Measurements from ENCODE around the gene CADPS2. TPM values are rescaled to one million over a fixed set of nuclear protein-coding genes. Genes with fewer than 3 reads are reported as not detected.

Gene CADPS2
- total and polyA plus RNA-seq, 2 of the 8 experiments (the other 6 are each of a cell fraction or from before 2014, with no cell fraction given): 8.9 to 22.3 TPM

DNA sequence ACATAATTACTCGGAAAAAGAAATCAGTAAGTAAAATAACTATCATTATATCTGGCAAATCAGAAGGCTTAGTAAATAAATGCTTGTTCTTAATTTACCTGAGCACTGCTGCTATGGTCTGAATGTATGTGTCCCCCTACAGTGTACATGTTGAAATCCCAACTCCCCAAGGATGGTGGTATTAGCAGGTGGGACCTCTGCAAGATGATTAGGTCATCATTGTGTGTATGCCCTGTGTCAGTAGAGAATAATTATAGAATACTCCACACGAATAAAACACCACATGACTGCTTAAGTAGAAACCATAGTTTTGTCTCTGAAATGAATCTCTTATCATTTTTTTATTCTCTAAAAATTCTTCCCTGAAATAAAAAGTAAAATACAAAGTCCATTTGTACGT, 289.0 kb downstream of the CADPS2 start (continued):
- TF ChIP-seq, protein P1, sequence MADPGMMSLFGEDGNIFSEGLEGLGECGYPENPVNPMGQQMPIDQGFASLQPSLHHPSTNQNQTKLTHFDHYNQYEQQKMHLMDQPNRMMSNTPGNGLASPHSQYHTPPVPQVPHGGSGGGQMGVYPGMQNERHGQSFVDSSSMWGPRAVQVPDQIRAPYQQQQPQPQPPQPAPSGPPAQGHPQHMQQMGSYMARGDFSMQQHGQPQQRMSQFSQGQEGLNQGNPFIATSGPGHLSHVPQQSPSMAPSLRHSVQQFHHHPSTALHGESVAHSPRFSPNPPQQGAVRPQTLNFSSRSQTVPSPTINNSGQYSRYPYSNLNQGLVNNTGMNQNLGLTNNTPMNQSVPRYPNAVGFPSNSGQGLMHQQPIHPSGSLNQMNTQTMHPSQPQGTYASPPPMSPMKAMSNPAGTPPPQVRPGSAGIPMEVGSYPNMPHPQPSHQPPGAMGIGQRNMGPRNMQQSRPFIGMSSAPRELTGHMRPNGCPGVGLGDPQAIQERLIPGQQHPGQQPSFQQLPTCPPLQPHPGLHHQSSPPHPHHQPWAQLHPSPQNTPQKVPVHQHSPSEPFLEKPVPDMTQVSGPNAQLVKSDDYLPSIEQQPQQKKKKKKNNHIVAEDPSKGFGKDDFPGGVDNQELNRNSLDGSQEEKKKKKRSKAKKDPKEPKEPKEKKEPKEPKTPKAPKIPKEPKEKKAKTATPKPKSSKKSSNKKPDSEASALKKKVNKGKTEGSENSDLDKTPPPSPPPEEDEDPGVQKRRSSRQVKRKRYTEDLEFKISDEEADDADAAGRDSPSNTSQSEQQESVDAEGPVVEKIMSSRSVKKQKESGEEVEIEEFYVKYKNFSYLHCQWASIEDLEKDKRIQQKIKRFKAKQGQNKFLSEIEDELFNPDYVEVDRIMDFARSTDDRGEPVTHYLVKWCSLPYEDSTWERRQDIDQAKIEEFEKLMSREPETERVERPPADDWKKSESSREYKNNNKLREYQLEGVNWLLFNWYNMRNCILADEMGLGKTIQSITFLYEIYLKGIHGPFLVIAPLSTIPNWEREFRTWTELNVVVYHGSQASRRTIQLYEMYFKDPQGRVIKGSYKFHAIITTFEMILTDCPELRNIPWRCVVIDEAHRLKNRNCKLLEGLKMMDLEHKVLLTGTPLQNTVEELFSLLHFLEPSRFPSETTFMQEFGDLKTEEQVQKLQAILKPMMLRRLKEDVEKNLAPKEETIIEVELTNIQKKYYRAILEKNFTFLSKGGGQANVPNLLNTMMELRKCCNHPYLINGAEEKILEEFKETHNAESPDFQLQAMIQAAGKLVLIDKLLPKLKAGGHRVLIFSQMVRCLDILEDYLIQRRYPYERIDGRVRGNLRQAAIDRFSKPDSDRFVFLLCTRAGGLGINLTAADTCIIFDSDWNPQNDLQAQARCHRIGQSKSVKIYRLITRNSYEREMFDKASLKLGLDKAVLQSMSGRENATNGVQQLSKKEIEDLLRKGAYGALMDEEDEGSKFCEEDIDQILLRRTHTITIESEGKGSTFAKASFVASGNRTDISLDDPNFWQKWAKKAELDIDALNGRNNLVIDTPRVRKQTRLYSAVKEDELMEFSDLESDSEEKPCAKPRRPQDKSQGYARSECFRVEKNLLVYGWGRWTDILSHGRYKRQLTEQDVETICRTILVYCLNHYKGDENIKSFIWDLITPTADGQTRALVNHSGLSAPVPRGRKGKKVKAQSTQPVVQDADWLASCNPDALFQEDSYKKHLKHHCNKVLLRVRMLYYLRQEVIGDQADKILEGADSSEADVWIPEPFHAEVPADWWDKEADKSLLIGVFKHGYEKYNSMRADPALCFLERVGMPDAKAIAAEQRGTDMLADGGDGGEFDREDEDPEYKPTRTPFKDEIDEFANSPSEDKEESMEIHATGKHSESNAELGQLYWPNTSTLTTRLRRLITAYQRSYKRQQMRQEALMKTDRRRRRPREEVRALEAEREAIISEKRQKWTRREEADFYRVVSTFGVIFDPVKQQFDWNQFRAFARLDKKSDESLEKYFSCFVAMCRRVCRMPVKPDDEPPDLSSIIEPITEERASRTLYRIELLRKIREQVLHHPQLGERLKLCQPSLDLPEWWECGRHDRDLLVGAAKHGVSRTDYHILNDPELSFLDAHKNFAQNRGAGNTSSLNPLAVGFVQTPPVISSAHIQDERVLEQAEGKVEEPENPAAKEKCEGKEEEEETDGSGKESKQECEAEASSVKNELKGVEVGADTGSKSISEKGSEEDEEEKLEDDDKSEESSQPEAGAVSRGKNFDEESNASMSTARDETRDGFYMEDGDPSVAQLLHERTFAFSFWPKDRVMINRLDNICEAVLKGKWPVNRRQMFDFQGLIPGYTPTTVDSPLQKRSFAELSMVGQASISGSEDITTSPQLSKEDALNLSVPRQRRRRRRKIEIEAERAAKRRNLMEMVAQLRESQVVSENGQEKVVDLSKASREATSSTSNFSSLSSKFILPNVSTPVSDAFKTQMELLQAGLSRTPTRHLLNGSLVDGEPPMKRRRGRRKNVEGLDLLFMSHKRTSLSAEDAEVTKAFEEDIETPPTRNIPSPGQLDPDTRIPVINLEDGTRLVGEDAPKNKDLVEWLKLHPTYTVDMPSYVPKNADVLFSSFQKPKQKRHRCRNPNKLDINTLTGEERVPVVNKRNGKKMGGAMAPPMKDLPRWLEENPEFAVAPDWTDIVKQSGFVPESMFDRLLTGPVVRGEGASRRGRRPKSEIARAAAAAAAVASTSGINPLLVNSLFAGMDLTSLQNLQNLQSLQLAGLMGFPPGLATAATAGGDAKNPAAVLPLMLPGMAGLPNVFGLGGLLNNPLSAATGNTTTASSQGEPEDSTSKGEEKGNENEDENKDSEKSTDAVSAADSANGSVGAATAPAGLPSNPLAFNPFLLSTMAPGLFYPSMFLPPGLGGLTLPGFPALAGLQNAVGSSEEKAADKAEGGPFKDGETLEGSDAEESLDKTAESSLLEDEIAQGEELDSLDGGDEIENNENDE (IDR thresholded peaks at IDR 0.05; ENCODE audit: insufficient replicate concordance, low read length): no peak
- TF ChIP-seq SRF (IDR thresholded peaks at IDR 0.05; ENCODE audit: low read depth, low read length): no peak
- no peak for TF ChIP-seq TAF1 (IDR thresholded peaks at IDR 0.05; ENCODE audit: low read depth, low read length)
- TF ChIP-seq, protein P2, sequence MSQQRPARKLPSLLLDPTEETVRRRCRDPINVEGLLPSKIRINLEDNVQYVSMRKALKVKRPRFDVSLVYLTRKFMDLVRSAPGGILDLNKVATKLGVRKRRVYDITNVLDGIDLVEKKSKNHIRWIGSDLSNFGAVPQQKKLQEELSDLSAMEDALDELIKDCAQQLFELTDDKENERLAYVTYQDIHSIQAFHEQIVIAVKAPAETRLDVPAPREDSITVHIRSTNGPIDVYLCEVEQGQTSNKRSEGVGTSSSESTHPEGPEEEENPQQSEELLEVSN (IDR thresholded peaks at IDR 0.05): no peak
- TF ChIP-seq EZH2 (IDR thresholded peaks at IDR 0.05; ENCODE audit: low read depth, low read length, severe bottlenecking): no peak
- TF ChIP-seq TAF7 (optimal IDR thresholded peaks at IDR 0.05; ENCODE audit: borderline replicate concordance, low read depth, low read length): no peak
- TF ChIP-seq RXRA (IDR thresholded peaks at IDR 0.05; ENCODE audit: insufficient read depth, low read depth, low read length): no peak
- no peak for TF ChIP-seq SP1 (IDR thresholded peaks at IDR 0.05; ENCODE audit: low read depth, low read length)
- TF ChIP-seq SUZ12 (IDR thresholded peaks at IDR 0.05; ENCODE audit: low read length): no peak
- no peak for TF ChIP-seq RBBP5 (IDR thresholded peaks at IDR 0.05; ENCODE audit: borderline replicate concordance, low read depth, low read length)
- TF ChIP-seq BRCA1 (IDR thresholded peaks at IDR 0.05; ENCODE audit: low read depth, low read length): no peak
- no peak for TF ChIP-seq BACH1 (IDR thresholded peaks at IDR 0.05; ENCODE audit: low read length)

All from H1 (cell line).